Urothelium cell line (cell line): ENCODE results near the gene KPNA3.

Experiments used
- DNase-seq: peaks from one replicate; pipeline ENCODE4 v3.0.0; 2011; ENCODE audit warnings: low spot score, mixed read lengths
- FAIRE-seq: peaks from 2 replicates; lab custom pipeline; 2011; peaks lifted over from hg19 to GRCh38; lab: Jason Lieb, UNC

KPNA3 gene

DNA sequence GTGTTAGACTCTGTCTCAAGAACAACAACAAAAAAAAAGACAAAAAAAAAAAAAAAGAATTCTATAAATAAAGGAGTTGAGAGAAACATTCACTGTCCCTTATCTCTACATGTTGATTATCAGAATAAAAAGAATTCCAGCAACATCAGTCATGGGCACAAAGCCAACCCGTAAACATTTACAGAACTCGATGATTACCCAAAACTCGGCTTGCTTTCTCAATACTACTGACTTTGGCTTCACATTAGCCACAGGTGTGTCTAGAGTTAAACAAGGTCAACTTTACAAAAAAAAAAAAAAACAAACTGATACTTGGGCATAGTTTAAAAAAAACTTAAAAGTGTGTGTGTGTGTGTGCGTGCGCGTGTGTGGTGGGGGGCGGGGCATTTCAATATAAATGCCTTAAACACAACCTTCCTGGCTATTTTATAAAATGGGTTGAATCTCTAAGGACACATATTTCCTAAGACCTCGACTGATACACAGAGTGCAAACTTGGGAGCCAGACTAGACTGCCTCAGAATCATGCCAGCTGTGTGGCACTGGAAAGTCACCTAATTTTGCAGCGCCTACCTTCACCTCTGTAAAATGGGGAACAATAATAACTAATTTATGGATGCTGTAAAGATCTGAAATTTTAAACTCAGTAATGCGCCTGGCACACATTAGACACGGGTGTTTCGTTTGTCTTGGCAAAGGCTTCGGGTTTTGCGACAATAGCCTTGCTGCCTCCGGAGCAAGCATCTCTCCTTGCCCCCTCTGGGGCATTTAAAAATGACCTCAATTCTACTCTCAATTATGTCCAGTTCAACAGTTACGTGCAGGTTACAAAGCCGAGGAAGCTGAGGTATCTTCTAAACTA lies 102.1 kb downstream of the KPNA3 start:
- DNase-seq (peak; percentile 29), FAIRE-seq (no peak)

DNA sequence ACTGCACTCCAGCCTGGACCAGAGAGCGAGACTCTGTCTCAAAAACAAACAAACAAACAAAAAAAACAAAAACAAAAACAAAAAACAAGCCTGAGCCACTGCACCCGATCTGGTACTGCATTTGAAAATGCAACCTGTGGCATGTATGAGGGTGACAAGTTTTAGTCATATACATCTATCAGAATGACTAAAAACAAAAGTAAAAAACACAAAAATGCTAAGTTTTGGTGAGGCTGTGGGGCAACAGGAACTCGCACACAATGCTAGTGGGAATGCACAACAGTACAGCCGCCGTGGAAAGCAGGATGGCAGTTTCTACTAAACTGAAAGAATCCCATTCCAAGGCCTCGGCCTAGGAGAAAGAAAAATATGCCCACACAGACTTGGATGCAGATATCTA lies 109.0 kb downstream of the KPNA3 start:
- DNase-seq (no peak), FAIRE-seq (no peak)

DNA sequence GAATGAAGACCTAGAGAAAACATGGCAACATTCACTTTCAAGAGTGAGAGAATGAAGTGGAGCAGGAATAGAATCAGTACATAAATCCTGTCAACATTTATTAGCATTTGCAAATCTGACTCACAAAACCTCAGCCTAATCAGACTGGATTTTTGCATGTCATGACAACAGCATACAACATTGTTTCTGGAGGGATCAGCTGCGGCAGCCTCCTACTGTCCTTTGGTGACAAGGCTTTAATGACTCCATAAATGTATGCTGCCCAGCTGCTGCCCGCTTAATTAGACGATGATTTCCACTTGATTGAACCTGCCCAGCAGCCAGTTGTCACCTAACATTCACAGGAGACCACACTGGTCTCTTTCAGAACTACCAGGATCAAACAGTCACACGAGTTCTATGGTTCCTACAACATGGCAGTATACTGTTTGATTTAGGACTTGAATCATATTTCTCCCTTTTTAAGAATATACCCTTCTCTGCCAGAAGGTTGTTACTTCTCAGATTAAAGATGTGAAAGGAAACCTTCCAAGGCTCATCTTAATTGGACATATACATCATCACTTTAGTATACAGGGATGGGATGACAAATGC lies 110.5 kb downstream of the KPNA3 start:
- DNase-seq (no peak), FAIRE-seq (no peak)

DNA sequence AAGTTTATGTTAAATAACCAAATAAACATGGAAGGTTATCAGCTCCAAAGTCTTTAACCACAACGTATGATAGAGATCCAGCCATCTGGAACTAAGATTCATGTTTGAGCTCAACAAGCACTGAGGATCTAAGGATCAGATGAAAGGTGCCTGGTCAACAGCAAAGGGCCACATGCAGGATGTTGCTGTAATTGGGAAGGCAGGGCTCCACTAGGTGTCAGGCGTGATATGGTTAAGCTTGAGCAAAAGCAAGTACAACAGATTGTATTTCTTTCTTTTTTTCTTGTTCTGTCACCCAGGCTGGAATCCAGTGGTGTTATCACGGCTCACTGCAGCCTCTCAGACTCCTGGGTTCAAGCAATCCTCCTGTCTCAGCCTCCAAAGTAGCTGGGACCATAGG lies 113.2 kb downstream of the KPNA3 start:
- no peak for FAIRE-seq
- no peak for DNase-seq

DNA sequence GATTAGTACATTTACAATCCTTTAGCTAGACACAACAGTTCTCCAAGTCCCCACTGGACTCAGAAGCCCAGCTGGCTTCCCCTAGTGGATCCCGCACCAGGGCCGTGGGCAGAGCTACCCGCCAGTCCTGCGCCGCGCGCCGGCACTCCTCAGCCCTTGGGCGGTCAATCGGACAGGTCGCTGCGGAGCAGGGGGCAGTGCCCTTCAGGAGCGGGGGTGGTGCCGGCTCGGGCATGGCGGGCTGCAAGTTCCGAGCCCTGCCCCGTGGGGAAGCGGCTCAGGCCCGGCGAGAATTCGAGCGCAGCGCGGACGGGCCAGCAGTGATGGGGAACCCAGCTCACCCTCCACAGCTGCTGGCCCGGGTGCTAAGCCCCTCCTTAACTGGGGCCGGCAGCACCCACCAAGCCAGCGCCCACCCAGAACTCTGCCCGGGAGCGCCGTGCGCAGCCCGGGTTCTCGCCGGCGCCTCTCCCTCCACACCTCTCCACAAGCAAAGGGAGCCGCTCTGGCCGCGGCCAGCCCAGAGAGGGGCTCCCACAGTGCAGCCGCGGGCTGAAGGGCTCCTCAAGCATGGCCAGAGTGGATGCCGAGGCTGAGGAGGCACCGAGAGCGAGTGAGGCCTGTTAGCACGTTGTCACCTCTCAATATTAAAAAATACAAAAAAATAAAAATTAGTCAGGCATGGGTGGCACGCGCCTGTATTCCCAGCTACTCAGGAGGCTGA lies 114.1 kb downstream of the KPNA3 start:
- FAIRE-seq (no peak), DNase-seq (no peak)

DNA sequence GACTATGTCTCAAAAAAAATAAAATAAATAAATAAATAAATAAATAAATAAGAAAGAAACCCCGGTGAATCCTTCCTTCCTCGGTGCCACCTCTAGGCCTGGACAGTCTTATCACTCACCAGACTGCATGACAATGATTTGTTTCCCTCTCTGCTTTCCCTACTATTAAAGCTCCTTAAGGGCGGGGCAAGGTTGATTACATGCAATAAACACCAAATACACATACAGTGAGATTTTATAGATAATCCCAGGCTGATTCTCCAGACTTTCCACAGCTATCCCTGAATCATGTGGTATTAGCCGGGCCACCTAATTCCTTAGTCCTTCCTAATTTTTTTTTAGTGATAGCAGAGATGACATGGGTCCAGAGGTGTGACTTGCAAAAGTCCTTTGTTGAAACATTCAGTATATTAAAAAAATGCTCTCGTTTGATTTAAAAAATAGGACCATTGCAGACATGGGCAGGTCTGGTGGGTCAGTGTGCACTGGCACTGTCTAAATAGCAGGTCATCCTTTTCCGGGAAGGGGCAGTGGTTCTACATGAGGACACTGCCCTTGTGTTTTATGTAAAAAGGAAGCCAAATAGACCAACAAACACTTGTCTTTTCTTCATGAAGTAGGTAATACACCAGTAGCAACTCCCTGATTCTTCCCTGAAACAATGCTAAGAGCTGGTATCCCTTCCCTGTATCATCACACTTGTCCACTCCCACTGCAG lies 115.7 kb downstream of the KPNA3 start:
- no peak for DNase-seq
- FAIRE-seq: no peak

DNA sequence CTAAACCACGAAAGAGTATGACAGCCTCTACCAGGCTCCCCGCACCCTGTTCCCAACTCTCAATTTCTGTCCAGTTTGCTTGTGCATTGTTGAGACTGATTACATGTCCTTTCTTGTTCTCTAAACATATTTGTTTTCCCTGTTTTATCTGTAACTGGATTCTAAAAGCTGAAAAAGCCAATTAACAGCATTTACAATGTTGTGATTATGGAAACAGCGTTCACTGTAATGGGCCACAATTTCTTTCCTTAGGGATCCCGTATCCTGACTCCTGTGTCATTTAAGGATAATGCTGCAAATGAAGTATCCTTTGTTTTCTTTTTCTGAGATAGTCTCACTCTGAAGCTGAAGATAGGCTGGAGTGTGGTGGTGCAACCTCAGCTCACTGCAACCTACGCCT lies 121.7 kb downstream of the KPNA3 start:
- DNase-seq (no peak), FAIRE-seq (no peak)

DNA sequence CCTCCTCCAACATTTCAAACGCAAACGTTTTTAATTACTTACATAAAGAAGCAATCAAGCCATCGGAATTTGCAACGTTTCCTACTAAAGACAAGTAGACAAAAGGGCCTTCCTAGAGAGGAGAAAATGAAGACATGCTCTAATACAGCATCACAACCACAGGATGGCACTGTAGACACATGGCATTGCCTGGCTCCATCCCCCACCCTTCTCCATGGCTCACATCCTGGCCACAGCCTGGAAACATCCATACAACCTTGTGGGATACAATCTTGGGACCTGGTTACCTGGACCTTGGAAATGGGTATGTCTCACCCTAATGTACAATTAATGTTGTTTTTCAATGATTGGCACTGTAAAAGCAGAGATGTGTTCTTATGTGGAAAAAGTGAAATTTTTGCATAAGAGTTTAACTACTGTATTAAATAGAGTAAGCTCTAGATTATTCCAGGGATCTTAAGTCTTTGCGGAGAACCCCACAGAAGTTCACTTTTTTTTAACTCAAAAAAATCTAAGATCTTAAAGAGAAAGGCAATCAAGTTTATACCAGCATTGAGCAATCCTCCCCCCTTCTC lies 122.7 kb downstream of the KPNA3 start:
- DNase-seq: peak; percentile 70
- FAIRE-seq: no peak

DNA sequence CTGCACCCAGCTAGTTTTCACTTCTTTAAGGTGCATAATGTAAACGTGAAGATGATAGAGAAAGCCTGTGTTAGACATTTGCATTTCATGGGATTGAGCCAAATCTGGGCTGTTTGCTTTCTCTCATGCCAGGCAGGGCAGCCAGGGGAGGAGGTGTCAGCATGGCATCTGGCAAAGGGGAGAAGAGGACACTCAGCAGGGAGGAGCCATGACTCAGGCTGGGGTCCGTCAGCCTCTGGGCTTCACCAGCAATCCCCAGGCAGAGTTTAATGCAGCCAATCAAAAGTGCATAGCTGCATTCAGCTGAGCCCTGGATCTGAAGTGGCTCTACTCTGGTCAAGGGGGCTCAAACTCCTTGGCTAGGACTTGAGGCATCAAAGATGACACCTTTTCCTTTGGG lies 124.7 kb downstream of the KPNA3 start:
- no peak for FAIRE-seq
- DNase-seq: no peak

DNA sequence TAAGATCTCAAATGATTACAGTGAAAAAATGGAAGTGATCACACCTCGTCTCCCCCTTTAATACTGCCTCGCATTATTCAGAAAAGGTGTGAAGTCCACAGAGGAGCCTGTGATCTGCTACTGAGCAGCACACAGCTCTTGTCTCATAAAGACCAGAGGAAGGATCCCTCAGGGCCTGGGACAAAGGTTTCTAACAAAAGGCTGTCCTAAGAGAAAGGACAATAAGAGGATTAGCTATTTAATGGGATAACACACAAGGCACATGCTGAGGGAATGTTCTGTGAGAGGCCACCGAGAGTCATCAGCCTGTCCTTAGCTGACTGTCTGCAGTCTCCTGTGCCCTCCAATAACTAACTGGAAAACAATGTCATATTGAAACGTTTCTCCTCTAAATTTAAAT lies 127.9 kb downstream of the KPNA3 start:
- FAIRE-seq (no peak), DNase-seq (no peak)

DNA sequence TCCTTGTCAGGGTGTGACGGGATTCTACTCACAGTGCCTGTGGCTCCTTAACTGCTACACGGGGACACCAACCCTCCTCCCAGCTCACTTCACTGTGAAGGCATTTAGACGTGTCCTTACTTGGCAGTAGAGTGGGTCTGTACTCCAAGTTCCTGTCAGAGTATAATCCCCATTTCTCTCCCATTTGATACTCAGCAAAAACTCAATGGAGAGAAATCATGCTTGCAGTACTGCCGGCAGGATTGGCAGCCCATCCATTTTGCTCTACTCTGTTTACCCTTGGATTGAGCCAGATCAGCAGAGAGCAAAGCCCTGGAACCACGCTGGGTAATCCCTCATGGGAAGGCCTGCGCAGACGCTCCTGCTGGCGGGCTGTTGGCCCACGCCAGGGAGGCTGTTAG lies 135.2 kb downstream of the KPNA3 start:
- DNase-seq (no peak), FAIRE-seq (no peak)

DNA sequence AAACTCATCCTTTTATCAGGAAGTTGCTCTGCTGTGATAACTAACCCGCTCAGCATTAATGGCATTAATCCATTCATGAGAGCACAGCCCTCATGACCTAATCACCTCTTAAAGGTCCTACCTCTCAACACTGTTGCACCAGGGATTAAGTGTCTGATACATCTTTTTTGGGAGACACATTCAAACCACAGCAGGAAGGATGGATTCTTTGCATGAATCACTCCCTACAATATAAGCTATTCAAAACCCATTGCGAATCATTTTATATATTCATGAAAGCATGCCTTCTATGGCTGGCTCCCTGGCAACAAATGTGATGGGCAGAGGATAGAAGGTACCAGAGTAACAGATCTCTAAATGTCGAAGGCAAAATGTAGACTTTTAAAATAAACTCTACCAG lies 136.6 kb downstream of the KPNA3 start:
- FAIRE-seq: no peak
- no peak for DNase-seq

DNA sequence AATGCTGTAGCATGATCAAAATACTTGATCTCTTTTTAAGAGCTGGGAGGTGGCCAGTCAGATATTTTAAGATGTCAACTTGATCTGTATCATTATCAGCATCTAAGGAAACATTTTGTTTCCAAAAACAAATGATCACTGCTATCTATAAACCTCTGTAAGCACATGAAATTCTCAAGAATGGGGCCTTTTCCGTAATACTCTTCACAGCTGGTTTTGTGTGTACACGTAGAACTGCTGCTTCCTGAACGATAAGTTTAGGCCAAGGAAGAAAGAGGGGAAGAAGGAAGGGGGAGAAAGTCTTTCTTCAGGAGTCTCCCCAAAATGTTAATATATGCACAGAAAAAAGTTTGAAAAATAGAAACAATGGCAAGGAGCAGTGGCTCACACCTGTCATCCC lies 138.5 kb downstream of the KPNA3 start:
- FAIRE-seq (no peak), DNase-seq (no peak)

DNA sequence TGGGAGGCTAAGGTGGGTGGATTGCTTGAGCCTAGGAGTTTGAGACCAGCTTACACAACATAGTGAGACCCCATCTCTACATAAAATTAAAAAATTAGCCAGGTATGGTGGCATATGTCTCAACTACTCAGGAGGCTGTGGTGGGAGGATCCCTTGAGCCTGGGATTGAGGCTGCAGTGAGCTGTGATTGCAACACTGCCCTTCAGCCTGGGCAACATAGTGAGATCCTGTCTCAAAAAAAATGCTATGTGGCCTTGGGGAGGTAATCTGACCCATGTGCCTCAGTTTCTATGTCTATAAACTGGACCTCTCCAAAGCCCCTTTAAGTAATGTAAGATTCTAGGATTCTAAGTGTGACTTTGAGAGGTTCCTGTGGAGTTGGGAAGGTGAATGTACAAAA lies 139.0 kb downstream of the KPNA3 start:
- FAIRE-seq (no peak), DNase-seq (no peak)

DNA sequence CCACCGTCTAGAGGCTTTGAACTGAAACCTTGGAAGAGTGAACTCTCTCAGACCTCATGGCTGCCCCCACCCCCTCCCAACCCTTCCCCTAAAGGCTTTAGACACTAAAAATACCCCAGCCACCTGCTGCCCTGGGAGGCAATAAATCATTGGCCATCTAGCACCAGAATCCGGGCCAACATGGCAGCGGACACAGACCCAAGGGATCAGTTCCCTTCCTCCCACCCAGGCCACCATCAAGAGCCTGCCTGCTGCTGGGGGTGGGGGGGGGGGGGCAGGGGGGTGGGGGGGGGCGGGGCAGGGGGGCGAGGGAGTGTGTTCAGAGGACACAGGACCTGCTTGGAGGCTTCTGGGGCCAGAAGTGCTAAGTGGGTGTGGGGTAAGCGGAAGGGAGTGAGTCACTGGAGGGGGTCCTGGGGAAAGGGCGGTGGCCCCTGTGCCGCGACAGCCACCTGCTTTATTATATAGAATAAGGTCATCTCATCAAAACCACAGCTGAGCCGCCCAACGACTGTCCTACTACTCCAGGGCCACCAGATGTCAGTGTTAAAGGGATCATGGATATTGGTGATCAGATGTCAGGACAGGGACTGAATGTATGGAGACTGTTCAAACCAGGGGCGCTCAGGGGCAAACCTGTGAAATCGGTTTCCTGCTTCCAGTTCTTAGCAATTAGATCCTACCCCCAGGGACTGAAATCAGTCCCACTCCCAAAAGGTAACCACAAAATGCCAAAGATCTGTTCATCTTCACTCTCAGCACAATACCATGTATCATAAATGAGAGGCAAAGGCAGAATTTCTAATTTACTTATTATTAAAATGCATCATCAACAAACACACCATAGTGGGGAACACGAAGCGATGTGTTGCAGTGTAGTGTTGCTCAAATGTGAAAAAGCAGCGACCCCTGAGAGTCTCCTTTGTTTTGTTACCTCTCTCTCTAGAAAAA lies 139.9 kb downstream of the KPNA3 start:
- DNase-seq (peak; percentile 54), FAIRE-seq (no peak)

DNA sequence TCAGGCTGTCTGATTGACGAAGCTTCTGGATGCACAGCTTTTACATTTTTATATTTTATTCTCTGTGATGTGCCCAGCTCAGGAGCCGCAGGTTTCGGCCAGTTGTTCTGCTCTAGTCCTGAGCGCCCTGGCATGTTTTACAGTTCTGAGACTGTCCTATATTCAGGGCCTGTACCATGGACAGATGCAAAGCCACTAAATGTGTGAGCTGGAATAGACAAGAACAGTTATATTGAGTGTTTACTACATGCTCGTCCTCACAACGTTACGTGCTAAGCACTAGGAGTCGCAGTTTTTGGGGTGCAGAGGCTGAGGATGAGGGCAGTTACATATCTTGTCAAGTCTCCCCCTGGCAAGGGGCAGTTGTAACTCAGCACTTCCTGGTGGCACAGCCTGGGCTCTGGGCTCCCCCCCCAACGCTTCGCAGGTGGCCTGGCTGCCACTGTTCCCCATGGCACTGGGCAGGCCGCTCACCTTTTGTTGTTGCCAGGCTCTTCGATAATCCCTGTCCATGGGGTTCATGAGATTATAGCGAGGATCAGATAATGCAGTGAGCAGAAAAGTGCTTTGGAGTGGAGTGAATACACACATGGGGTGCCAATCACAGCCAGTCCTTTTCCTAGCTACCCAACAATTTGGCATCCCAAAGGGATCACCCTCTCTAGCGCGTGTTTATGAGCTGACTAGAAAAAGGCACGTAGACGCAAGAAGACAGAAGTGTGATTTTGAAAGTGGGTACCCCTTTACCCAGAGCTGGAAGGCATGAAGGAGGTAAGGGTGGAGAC lies 140.7 kb downstream of the KPNA3 start:
- DNase-seq: no peak
- no peak for FAIRE-seq

DNA sequence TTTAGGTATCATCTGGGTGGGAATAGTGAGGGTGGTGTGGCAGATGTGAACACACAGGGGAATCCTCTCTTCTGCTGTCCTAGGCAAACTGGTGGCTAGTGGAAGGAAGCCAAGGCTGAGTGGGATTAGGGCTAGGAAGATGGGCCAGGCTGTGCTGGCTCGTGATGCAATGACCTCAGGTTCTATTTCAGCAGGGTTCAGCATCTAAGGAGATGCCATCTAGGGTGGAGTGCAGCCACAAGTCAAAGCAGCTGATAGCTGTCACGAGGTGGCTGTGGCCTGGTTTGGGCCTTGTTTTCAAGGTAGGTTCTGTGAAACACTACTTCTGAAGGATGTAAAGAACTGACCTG lies 142.5 kb downstream of the KPNA3 start:
- DNase-seq (no peak), FAIRE-seq (no peak)
